ENCODE measurements around the gene DXO. TPM values are rescaled to one million over a fixed set of nuclear protein-coding genes. Genes with fewer than 3 reads are reported as not detected.
"Not testable (repeated sequence)": the region's sequence is repeated elsewhere in the genome, so short reads cannot be mapped to it uniquely, and the experiment has no call there.

DXO gene
- total RNA-seq, 1 experiment from 2014 or later = 30.5 TPM

DNA sequence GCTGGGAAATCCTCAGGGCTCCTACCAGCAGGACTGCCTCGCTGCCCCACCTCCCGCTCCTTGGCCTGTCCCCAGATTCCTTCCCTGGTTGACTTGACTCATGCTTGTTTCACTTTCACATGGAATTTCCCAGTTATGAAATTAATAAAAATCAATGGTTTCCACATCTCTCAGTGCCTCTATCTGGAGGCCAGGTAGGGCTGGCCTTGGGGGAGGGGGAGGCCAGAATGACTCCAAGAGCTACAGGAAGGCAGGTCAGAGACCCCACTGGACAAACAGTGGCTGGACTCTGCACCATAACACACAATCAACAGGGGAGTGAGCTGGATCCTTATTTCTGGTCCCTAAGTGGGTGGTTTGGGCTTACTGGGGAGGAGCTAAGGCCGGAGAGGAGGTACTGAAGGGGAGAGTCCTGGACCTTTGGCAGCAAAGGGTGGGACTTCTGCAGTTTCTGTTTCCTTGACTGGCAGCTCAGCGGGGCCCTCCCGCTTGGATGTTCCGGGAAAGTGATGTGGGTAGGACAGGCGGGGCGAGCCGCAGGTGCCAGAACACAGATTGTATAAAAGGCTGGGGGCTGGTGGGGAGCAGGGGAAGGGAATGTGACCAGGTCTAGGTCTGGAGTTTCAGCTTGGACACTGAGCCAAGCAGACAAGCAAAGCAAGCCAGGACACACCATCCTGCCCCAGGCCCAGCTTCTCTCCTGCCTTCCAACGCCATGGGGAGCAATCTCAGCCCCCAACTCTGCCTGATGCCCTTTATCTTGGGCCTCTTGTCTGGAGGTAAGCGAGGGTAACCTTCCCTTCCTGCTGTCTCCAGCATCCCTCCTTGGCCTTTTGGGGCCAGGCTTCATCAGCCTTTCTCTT, 26.2 kb downstream of the DXO start, which contains the start of gene CFB:
Gene CFB (plus strand): TSS at position 589 of the 863 bp plus-strand sequence. CDS start 127 bp downstream, at position 716.
- in situ Hi-C loops (cut with HindIII; ENCODE audit: low pct_unique_long_range_greater_than_20kb, low sequenced_read_pairs) = no loop called here
- DNase-seq (ENCODE audit: low read depth) = peak; percentile 75

DNA sequence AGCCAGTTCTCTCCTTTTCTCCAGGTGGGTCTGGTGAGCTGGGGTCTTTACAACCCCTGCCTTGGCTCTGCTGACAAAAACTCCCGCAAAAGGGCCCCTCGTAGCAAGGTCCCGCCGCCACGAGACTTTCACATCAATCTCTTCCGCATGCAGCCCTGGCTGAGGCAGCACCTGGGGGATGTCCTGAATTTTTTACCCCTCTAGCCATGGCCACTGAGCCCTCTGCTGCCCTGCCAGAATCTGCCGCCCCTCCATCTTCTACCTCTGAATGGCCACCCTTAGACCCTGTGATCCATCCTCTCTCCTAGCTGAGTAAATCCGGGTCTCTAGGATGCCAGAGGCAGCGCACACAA, 26.8 kb downstream of the DXO start:
- DNase-seq (ENCODE audit: low read depth) = no peak
- in situ Hi-C loops (cut with HindIII; ENCODE audit: low pct_unique_long_range_greater_than_20kb, low sequenced_read_pairs) = no loop called here

DNA sequence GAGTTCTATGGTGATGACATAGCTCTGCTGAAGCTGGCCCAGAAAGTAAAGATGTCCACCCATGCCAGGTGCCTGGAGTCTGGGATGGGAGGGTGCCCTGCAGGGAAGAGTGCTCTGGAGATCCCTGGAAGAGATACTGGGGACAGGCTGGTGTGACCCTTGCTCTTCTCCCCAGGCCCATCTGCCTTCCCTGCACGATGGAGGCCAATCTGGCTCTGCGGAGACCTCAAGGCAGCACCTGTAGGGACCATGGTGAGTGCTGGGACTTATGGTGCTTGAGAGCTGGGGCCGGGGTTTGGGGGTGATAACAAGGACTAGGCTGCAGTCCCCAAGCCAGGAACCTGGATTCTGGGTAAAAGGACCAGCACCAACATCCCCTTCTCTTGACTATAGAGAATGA, 28.2 kb downstream of the DXO start:
- DNase-seq (ENCODE audit: low read depth) = no peak
- in situ Hi-C loops (cut with HindIII; ENCODE audit: low pct_unique_long_range_greater_than_20kb, low sequenced_read_pairs) = no loop called here

DNA sequence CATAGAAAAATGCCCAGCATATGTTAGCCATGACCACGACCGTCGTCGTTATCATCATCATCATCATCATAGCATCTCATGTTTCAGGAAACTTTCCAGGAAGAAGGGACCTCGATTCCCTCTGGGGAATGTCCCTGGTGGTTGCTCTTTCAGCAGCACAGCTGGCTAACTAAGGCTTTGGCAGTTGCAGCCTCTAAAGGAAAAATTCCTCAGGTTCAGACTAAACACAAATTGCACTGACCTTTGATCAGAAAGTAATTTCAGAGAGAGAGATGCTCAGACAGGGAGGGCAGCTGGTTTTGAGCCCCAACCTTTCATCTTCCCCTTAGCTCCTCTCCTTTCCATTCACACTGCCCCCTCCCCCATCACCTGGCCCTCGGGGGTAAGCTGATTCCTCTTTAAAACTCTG, 31.7 kb downstream of the DXO start:
- peak; percentile 41 for DNase-seq (ENCODE audit: low read depth)
- in situ Hi-C loops (cut with HindIII; ENCODE audit: low pct_unique_long_range_greater_than_20kb, low sequenced_read_pairs) = no loop called here

DNA sequence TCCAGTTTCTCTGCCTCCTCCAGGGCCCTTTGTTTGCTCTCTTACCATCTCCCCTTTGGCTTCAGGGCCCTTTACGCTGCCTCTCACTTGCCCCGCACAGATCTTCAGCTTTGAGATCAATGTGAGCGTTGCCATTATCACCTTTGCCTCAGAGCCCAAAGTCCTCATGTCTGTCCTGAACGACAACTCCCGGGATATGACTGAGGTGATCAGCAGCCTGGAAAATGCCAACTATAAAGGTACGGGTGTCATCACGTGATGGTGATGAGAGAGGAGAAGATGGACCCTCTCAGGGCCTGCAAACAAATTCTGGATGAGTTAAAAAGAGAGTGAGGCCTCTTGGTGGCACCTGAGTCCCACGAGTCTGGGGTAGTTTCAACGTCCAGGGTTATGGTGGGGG, 36.1 kb downstream of the DXO start:
- no peak for DNase-seq (ENCODE audit: low read depth)
- in situ Hi-C loops (cut with HindIII; ENCODE audit: low pct_unique_long_range_greater_than_20kb, low sequenced_read_pairs) = no loop called here

DNA sequence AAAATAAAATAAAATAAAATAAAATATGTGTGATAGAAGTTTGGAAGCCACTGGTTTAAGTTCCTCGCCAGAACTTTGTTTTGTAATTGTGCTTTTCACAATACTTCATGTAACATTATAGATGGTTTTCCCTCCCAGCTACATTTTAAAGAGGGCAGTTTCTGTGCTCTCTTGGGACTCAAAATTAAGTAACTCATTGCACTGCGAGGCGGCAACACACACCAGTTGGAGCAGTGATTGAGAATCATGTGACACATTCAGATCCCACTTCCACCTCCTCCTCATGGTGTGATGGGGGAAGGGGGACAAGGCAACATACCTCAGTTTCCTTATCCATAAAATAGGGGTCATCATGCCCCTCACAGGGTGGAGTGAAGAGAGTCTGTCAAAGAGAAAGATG, 36.9 kb downstream of the DXO start:
- in situ Hi-C loops (cut with HindIII; ENCODE audit: low pct_unique_long_range_greater_than_20kb, low sequenced_read_pairs) = no loop called here
- DNase-seq (ENCODE audit: low read depth) = no peak

DNA sequence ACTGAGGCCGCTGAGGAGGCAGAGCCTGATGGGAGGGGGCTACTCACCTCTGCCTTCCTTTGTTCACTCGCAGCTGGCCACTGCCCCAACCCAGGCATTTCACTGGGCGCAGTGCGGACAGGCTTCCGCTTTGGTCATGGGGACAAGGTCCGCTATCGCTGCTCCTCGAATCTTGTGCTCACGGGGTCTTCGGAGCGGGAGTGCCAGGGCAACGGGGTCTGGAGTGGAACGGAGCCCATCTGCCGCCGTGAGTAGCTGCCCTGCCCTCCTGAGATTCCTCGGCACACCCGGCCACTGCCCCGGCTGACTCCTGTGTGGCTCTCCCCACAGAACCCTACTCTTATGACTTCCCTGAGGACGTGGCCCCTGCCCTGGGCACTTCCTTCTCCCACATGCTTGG, 38.4 kb downstream of the DXO start:
- in situ Hi-C loops (cut with HindIII; ENCODE audit: low pct_unique_long_range_greater_than_20kb, low sequenced_read_pairs) = no loop called here
- no peak for DNase-seq (ENCODE audit: low read depth)

DNA sequence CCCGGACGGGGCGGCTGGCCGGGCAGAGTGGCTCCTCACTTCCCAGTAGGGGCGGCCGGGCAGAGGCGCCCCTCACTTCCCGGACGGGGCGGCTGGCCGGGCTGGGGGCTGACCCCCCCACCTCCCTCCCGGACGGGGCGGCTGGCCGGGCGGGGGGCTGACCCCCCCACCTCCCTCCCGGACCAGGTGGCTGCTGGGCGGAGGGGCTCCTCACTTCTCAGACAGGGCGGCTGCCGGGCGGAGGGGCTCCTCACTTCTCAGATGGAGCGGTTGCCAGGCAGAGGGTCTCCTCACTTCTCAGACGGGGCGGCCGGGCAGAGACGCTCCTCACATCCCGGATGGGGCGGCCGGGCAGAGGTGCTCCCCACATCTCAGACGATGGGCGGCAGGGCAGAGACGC, 39.8 kb downstream of the DXO start:
- DNase-seq (ENCODE audit: low read depth); in situ Hi-C loops (cut with HindIII; ENCODE audit: low pct_unique_long_range_greater_than_20kb, low sequenced_read_pairs): not testable (repeated sequence)

DNA sequence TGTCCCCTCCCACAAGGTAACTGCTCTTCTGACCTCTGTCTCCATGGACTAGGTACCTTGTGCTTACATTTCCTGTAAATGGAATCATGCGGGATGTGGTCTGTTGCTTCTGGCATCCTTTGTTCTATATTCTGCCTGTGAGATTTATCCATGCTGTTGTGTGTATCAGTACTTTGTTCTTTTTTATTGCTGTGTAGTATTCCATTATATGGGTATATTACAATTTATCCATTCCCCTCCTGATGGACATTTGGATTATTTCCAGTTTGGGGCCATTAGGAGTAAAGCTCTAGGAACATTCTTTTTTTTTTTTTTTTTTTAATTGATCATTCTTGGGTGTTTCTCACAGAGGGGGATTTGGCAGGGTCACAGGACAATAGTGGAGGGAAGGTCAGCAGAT, 41.0 kb downstream of the DXO start:
- in situ Hi-C loops (cut with HindIII; ENCODE audit: low pct_unique_long_range_greater_than_20kb, low sequenced_read_pairs) = no loop called here
- no peak for DNase-seq (ENCODE audit: low read depth)

DNA sequence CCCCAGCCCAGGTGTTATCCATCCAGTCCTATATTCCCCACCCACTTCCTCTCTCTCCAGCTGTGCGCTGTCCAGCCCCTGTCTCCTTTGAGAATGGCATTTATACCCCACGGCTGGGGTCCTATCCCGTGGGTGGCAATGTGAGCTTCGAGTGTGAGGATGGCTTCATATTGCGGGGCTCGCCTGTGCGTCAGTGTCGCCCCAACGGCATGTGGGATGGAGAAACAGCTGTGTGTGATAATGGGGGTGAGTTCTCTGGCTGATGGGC, 43.3 kb downstream of the DXO start:
- DNase-seq (ENCODE audit: low read depth) = no peak
- in situ Hi-C loops (cut with HindIII; ENCODE audit: low pct_unique_long_range_greater_than_20kb, low sequenced_read_pairs) = no loop called here

DNA sequence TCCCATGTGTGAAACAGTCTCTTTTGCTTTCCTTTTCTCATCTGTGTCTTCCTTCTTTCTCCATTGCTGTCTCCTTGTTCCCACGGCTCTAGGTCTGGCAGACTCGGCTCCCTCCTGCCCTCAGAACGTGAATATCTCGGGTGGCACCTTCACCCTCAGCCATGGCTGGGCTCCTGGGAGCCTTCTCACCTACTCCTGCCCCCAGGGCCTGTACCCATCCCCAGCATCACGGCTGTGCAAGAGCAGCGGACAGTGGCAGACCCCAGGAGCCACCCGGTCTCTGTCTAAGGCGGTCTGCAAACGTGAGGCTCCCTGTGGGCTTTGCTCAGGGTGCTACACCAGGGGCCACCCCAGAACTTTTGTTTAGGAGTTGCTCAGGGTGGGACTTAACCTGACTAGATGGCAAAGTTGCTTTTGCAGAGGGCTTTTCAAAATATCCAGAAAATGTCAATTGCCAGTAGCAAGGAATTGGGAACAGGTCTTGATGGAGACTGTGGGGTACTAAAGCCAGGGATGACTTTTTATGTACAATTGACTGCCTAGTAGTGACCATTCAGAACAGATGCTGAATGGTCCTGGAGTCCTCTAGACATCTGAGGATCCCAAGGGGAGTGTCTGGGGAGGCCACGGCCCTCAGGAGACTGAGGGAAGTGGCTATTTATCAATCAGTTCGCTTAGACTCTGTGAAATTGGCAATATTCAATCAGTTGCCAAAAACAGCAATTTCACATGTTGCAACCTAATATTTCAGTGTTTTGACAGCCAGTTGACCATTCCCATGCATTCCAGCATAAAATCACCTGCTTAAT, 43.9 kb downstream of the DXO start:
- in situ Hi-C loops (cut with HindIII; ENCODE audit: low pct_unique_long_range_greater_than_20kb, low sequenced_read_pairs) = no loop called here
- DNase-seq (ENCODE audit: low read depth) = no peak

DNA sequence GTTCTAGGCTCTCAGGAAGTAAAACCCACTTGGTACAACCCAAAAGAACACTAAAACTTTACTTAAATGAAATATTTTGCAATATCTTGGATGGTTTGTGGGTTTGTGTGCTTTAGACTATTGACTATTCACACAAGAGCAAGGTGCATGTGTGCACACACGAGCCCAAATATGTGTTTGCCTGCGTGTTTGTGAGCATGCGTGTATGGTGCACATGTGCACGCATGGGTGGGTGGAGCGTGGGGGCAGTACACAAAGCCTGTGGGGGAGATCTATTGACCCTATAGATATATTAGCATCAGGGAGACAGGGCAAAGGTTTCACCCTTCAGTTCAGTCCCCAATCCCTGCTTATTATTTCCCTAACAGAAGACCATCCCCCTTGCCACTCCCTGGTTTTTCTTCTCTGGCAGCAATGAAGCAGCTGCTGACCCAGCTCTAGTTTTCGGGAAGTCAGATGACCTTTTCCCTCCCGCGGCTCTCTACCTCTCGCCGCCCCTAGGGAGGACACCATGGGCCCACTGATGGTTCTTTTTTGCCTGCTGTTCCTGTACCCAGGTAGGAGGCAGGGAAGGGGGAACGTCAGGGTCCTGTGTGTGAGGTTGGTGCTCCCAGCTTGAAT, 44.6 kb downstream of the DXO start, which contains the start of gene C2:
Gene C2 (plus strand): TSS at position 476 of the 621 bp plus-strand sequence. CDS start 36 bp downstream, at position 512.
- in situ Hi-C loops (cut with HindIII; ENCODE audit: low pct_unique_long_range_greater_than_20kb, low sequenced_read_pairs) = no loop called here
- DNase-seq (ENCODE audit: low read depth) = no peak

DNA sequence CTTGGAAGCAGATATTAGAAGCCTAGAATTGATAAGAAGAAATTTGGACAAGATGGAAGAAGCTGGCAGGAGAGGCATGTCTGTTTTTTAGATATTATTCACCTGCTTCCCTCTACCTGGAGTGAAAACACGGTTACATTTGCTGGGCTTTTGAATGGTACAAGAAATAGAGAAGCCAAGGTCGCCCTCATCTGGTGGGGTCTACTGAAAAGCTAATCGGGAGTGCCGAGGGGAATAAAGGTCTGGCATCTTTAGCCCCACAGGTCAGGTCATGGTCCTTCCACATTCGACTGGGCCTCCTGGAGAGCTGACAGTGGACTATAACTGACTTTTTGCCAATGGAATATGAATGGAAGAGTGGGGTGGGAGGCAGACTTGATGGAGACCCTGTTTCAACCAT, 49.0 kb downstream of the DXO start:
- in situ Hi-C loops (cut with HindIII; ENCODE audit: low pct_unique_long_range_greater_than_20kb, low sequenced_read_pairs) = no loop called here
- DNase-seq (ENCODE audit: low read depth) = no peak

DNA sequence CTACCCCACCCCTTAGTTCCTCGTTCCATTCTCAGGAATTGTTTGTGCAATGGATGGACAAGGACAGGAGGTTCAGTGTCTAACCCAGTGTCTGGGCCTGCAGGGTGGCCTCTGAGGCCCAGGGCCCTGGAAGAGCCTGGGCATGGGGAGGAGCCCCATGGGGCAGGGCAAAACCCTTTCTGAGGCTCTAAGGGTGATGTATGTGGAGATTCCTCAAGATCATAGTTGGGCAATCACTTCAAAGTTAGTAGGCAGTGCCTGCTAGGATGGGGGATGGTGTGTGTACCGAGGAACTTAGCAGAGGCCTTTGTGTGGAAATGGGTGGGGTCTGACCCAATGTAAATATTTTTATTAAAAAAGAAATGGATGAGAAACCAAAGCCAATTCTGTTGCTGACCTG, 51.1 kb downstream of the DXO start:
- DNase-seq (ENCODE audit: low read depth) = no peak
- in situ Hi-C loops (cut with HindIII; ENCODE audit: low pct_unique_long_range_greater_than_20kb, low sequenced_read_pairs) = no loop called here

Other genes starting within 250 kb of the DXO start
- not detected in 2 replicates for gene MPIG6B, start 248.8 kb downstream of the DXO start, total RNA-seq (2014; rRNA removed; shearing (Covaris generic); ENCODE audit: low replicate concordance)
- gene DDAH2, start 242.8 kb downstream of the DXO start, total RNA-seq (2014; rRNA removed; shearing (Covaris generic); ENCODE audit: low replicate concordance) = 214 and 216 TPM in 2 replicates
- 1,335 and 1,598 TPM in 2 replicates for gene CLIC1, start 235.6 kb downstream of the DXO start, total RNA-seq (2014; rRNA removed; shearing (Covaris generic); ENCODE audit: low replicate concordance)
- 20.2 and 54.7 TPM in 2 replicates for gene MSH5, start 232.1 kb downstream of the DXO start, total RNA-seq (2014; rRNA removed; shearing (Covaris generic); ENCODE audit: low replicate concordance)
- gene SAPCD1, start 209.5 kb downstream of the DXO start, total RNA-seq (2014; rRNA removed; shearing (Covaris generic); ENCODE audit: low replicate concordance) = 6.2 TPM in 1 of 2 replicates, not detected in the other
- 5.5 and 6.1 TPM in 2 replicates for gene VWA7, start 194.8 kb downstream of the DXO start, total RNA-seq (2014; rRNA removed; shearing (Covaris generic); ENCODE audit: low replicate concordance)
- gene VARS1, start 176.4 kb downstream of the DXO start, total RNA-seq (2014; rRNA removed; shearing (Covaris generic); ENCODE audit: low replicate concordance) = 122 and 144 TPM in 2 replicates
- gene LSM2, start 165.2 kb downstream of the DXO start, total RNA-seq (2014; rRNA removed; shearing (Covaris generic); ENCODE audit: low replicate concordance) = 75.6 and 85.5 TPM in 2 replicates
- gene HSPA1L, start 156.9 kb downstream of the DXO start, total RNA-seq (2014; rRNA removed; shearing (Covaris generic); ENCODE audit: low replicate concordance) = 0.61 and 2.0 TPM in 2 replicates
- 316 and 350 TPM in 2 replicates for gene HSPA1A, start 156.6 kb downstream of the DXO start, total RNA-seq (2014; rRNA removed; shearing (Covaris generic); ENCODE audit: low replicate concordance)
- 441 and 449 TPM in 2 replicates for gene HSPA1B, start 144.4 kb downstream of the DXO start, total RNA-seq (2014; rRNA removed; shearing (Covaris generic); ENCODE audit: low replicate concordance)
- 73.1 and 105 TPM in 2 replicates for gene NEU1, start 109.3 kb downstream of the DXO start, total RNA-seq (2014; rRNA removed; shearing (Covaris generic); ENCODE audit: low replicate concordance)
- gene SLC44A4, start 93.1 kb downstream of the DXO start, total RNA-seq (2014; rRNA removed; shearing (Covaris generic); ENCODE audit: low replicate concordance) = 0.54 TPM in 1 of 2 replicates, not detected in the other
- gene EHMT2, start 74.4 kb downstream of the DXO start, total RNA-seq (2014; rRNA removed; shearing (Covaris generic); ENCODE audit: low replicate concordance) = 74.6 and 79.0 TPM in 2 replicates
- gene ZBTB12, start 70.1 kb downstream of the DXO start, total RNA-seq (2014; rRNA removed; shearing (Covaris generic); ENCODE audit: low replicate concordance) = 5.5 and 9.3 TPM in 2 replicates
- gene C2, start 44.4 kb downstream of the DXO start, total RNA-seq (2014; rRNA removed; shearing (Covaris generic); ENCODE audit: low replicate concordance) = 3.2 and 7.7 TPM in 2 replicates
- gene CFB, start 26.0 kb downstream of the DXO start, total RNA-seq (2014; rRNA removed; shearing (Covaris generic); ENCODE audit: low replicate concordance) = 2.6 and 4.7 TPM in 2 replicates
- gene NELFE, start 13.2 kb downstream of the DXO start, total RNA-seq (2014; rRNA removed; shearing (Covaris generic); ENCODE audit: low replicate concordance) = 293 and 348 TPM in 2 replicates
- gene SKIC2, start 13.0 kb downstream of the DXO start, total RNA-seq (2014; rRNA removed; shearing (Covaris generic); ENCODE audit: low replicate concordance) = 29.2 and 49.6 TPM in 2 replicates
- 0.30 TPM in 1 of 2 replicates, not detected in the other for gene C4A, start 9.9 kb upstream of the DXO start, total RNA-seq (2014; rRNA removed; shearing (Covaris generic); ENCODE audit: low replicate concordance)
- gene C4B, start 42.7 kb upstream of the DXO start, total RNA-seq (2014; rRNA removed; shearing (Covaris generic); ENCODE audit: low replicate concordance) = not detected in 2 replicates
- gene CYP21A2, start 66.3 kb upstream of the DXO start, total RNA-seq (2014; rRNA removed; shearing (Covaris generic); ENCODE audit: low replicate concordance) = not detected in 2 replicates
- 0.90 and 1.4 TPM in 2 replicates for gene TNXB, start 137.2 kb upstream of the DXO start, total RNA-seq (2014; rRNA removed; shearing (Covaris generic); ENCODE audit: low replicate concordance)
- 9.2 and 9.7 TPM in 2 replicates for gene ATF6B, start 156.1 kb upstream of the DXO start, total RNA-seq (2014; rRNA removed; shearing (Covaris generic); ENCODE audit: low replicate concordance)
- gene FKBPL, start 158.2 kb upstream of the DXO start, total RNA-seq (2014; rRNA removed; shearing (Covaris generic); ENCODE audit: low replicate concordance) = 19.5 and 22.7 TPM in 2 replicates
- gene PRRT1, start 179.8 kb upstream of the DXO start, total RNA-seq (2014; rRNA removed; shearing (Covaris generic); ENCODE audit: low replicate concordance) = not detected in 2 replicates
- gene PPT2, start 182.0 kb upstream of the DXO start, total RNA-seq (2014; rRNA removed; shearing (Covaris generic); ENCODE audit: low replicate concordance) = 27.3 and 270 TPM in 2 replicates
- 1.5 and 3.6 TPM in 2 replicates for gene EGFL8, start 192.5 kb upstream of the DXO start, total RNA-seq (2014; rRNA removed; shearing (Covaris generic); ENCODE audit: low replicate concordance)
- 42.7 and 61.0 TPM in 2 replicates for gene AGPAT1, start 203.9 kb upstream of the DXO start, total RNA-seq (2014; rRNA removed; shearing (Covaris generic); ENCODE audit: low replicate concordance)
- gene RNF5, start 206.3 kb upstream of the DXO start, total RNA-seq (2014; rRNA removed; shearing (Covaris generic); ENCODE audit: low replicate concordance) = 111 and 147 TPM in 2 replicates
- 1.7 and 1.9 TPM in 2 replicates for gene AGER, start 212.1 kb upstream of the DXO start, total RNA-seq (2014; rRNA removed; shearing (Covaris generic); ENCODE audit: low replicate concordance)
- gene PBX2, start 218.1 kb upstream of the DXO start, total RNA-seq (2014; rRNA removed; shearing (Covaris generic); ENCODE audit: low replicate concordance) = 80.1 and 87.2 TPM in 2 replicates
- gene GPSM3, start 220.5 kb upstream of the DXO start, total RNA-seq (2014; rRNA removed; shearing (Covaris generic); ENCODE audit: low replicate concordance) = 0.14 and 3.4 TPM in 2 replicates